Suprapubic skin (tissue), 4 donors: ENCODE results near the gene DNAJC5.

Source experiments
- EP300 ChIP-seq: sonication (generic); formaldehyde crosslinking; IDR thresholded peaks from one replicate; pipeline ENCODE4 v1.6.1; 2017; ENCODE audit warnings: antibody characterized with exemption
- POLR2A ChIP-seq, 2 donors: fragments of 450-650 bp; IDR thresholded peaks; one replicate each; pipeline ENCODE4 v1.6.1; 2017; ENCODE audit warnings: antibody characterized with exemption in 2 of 2, mild to moderate bottlenecking in 2 of 2, moderate library complexity in 2 of 2
- POLR2AphosphoS5 ChIP-seq, 3 donors: sonication (generic); formaldehyde crosslinking; IDR thresholded peaks; one replicate each; pipeline ENCODE4 v1.6.1; 2017; ENCODE audit warnings: antibody characterized with exemption in 3 of 3

GRCh38 chr20:63950701-63951397 lies 55.9 kb downstream of the DNAJC5 start:
- TF ChIP-seq EP300 (no peak), POLR2A (IDR thresholded peaks at IDR 0.05) (no peak), POLR2AphosphoS5 (IDR thresholded peaks at IDR 0.05) (no peak)
